Measurements from ENCODE around the gene SNX20.

Gene SNX20

GRCh38 chr16:50640919-50641817, 39.9 kb downstream of the SNX20 start:
- Histone ChIP-seq H3K27ac (no peak overlapping the region), H3K27me3 (replicated peaks) (no peaks in the 10 kb centered on the region), H3K4me3 (ENCODE audit: low read depth, low read length) (no peak overlapping the region), H3K36me3 (replicated peaks) (no peaks in the 10 kb centered on the region)
- TF ChIP-seq, protein P1, sequence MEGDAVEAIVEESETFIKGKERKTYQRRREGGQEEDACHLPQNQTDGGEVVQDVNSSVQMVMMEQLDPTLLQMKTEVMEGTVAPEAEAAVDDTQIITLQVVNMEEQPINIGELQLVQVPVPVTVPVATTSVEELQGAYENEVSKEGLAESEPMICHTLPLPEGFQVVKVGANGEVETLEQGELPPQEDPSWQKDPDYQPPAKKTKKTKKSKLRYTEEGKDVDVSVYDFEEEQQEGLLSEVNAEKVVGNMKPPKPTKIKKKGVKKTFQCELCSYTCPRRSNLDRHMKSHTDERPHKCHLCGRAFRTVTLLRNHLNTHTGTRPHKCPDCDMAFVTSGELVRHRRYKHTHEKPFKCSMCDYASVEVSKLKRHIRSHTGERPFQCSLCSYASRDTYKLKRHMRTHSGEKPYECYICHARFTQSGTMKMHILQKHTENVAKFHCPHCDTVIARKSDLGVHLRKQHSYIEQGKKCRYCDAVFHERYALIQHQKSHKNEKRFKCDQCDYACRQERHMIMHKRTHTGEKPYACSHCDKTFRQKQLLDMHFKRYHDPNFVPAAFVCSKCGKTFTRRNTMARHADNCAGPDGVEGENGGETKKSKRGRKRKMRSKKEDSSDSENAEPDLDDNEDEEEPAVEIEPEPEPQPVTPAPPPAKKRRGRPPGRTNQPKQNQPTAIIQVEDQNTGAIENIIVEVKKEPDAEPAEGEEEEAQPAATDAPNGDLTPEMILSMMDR (IDR thresholded peaks at IDR 0.05; ENCODE audit: low read depth, low read length, missing control alignments) = no peak
- in situ Hi-C loops (cut with HindIII; ENCODE audit: low pct_ligation_motif_present, low sequenced_read_pairs) = no loop called here
- no peak for DNase-seq

DNA sequence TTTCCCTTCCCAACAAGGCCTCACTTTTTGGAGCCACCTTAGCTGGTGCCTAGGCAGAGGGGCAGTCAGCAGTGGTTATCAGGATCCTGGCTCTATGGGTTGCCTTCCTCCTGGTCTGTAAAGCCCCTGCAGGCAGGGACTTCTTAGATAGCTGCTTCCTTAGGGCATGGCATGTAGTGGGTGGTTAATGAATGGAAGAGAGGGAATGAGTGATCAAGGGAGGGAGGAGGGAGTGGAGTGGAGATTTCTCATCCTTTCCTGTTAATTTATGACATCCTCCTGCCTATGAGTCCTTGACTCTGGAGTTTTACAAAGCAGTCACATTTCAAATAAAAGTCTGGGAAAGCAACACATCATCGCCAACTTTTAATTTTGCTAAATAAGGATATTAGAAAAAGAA, 40.7 kb downstream of the SNX20 start:
- Histone ChIP-seq H3K4me3 (ENCODE audit: low read depth, low read length) (no peak overlapping the region), H3K27me3 (replicated peaks) (no peaks in the 10 kb centered on the region), H3K27ac (no peak overlapping the region), H3K36me3 (replicated peaks) (no peaks in the 10 kb centered on the region)
- TF ChIP-seq, protein P1 (IDR thresholded peaks at IDR 0.05; ENCODE audit: low read depth, low read length, missing control alignments) = no peak
- DNase-seq = no peak
- in situ Hi-C loops (cut with HindIII; ENCODE audit: low pct_ligation_motif_present, low sequenced_read_pairs) = no loop called here

DNA sequence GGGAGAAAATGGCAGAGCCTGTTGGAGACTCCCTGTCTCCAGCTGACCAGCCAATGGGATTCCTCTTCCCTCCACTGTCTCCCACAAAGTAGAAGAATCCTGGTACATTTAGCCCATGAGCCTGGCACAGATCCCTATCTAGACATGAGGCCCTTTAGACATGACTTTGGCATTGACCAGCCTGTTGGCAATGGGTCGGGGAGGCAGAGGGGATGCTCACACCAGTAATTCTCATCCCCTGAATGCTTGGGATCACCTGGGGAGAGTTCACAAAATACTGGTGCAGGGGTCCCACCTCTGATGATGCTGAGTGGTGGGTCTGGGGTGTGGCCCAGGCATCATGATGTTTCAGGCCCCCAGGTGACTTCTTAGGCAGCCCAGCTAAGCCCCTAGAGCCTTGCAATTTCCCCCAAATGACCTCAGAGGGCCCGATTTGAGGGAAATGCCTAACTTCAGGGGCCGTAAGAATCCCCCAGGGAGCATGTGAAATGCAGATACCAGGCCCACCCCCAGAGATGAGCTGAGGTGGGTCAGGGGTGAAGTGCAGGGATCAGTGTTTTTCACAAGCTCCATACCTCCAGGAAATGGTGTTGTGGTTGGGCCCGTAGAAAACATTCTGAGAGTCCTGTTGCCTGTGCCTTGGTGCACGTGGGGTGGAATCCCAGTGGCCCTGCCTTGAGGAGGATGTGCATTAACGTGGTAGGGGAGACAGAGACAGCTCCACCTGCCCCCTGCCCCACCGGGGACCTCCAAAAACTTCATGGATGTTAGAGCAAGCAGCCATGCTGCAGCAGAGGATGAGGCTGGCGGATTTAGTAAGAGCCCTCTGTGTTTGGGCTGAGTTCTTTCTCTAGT, 42.1 kb downstream of the SNX20 start:
- TF ChIP-seq, protein P1 (IDR thresholded peaks at IDR 0.05; ENCODE audit: low read depth, low read length, missing control alignments) = no peak
- in situ Hi-C loops (cut with HindIII; ENCODE audit: low pct_ligation_motif_present, low sequenced_read_pairs) = no loop called here

DNA sequence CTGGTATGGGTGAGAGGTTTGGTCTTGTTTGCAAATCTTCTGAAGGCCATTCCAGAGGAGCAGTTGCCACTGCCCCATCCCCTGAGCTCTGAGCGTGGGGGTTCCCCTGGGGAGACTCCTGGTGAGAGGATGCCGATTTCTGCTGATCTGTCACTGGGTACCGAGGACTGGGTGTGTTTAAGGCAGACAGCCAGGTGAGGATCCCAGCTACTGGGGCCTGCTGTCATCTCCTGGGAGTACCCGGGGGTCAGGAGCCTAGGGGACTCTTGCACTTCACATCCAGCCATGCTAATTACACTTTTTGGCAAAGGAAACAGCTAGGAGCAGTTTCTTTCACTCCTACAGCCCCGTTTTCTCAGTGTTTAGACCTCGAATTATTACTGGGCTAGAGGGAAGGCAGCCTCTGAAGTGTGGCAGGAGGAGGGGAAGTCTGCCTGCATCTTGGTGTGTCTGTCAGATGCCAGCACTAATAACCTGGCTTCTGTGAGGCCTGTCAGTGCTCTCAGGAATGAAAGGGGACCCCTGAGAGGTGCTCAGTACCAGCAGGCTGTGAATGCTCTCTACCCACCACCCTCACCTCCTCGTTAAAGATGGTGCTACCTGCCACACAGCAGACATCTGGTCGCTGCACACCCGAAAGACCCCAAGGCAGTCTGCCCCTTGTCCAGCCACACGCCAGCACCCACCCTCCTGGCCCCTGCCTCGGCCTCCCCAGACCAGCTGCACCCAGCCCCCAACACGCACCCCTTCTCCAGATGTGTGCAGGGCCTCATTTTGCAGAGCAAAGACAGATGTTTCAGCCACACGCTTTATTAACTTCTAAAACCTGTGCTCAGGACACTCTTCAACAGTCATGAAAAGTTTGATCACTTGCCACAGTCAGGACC, 43.2 kb downstream of the SNX20 start:
- no peak for DNase-seq
- in situ Hi-C loops (cut with HindIII; ENCODE audit: low pct_ligation_motif_present, low sequenced_read_pairs) = no loop called here
- H3K4me3 ChIP-seq (ENCODE audit: low read depth, low read length) = no peak overlapping the region
- H3K27me3 ChIP-seq (replicated peaks) = no peaks in the 10 kb centered on the region
- no peaks in the 10 kb centered on the region for H3K36me3 ChIP-seq (replicated peaks)
- TF ChIP-seq, protein P1 (IDR thresholded peaks at IDR 0.05; ENCODE audit: low read depth, low read length, missing control alignments) = no peak
- H3K27ac ChIP-seq = no peak overlapping the region

More for the DNA sequence above, 42.1 kb downstream of the SNX20 start:
- no peak for DNase-seq
- H3K27ac ChIP-seq = no peak overlapping the region
- no peaks in the 10 kb centered on the region for H3K27me3 ChIP-seq (replicated peaks)
- H3K36me3 ChIP-seq (replicated peaks) = no peaks in the 10 kb centered on the region
- H3K4me3 ChIP-seq (ENCODE audit: low read depth, low read length) = no peak overlapping the region

- in situ Hi-C loops (cut with HindIII; ENCODE audit: low pct_ligation_motif_present, low sequenced_read_pairs) = no loop called here
- TF ChIP-seq, protein P1 (IDR thresholded peaks at IDR 0.05; ENCODE audit: low read depth, low read length, missing control alignments) = no peak
- Histone ChIP-seq H3K27ac (no peak overlapping the region), H3K27me3 (replicated peaks) (no peaks in the 10 kb centered on the region), H3K4me3 (ENCODE audit: low read depth, low read length) (no peak overlapping the region), H3K36me3 (replicated peaks) (no peaks in the 10 kb centered on the region)
- no peak for DNase-seq
Measured at GRCh38 chr16:50636753-50637374, 44.2 kb downstream of the SNX20 start.

All from brain microvascular endothelial cell (primary cell).